GM12878 (cell line): ENCODE measurements around the gene SLC45A2. TPM values are rescaled to one million over a fixed set of nuclear protein-coding genes. Genes with fewer than 3 reads are reported as not detected.

Experiments
- ATAC-seq: fragments of 200-7000 bp; cut with Tn5 transposase; 3 replicates; pipeline ENCODE4 v1.9.1; 2020; ENCODE audit warnings: mild to moderate bottlenecking, moderate library complexity
- BruUV-seq: library from RNA; stranded (reverse); fragments of 400-500 nt; replicated peaks from 2 replicates; lab custom pipeline; 2021; lab: Mats Ljungman, UMichigan
- CTCF ChIA-PET: fragments of 300-600 bp; sonication (Branson Sonifier 250); formaldehyde crosslinking; extraction: SDS; loops from one replicate; lab custom pipeline; 2021; ENCODE audit warnings: inconsistent platforms; lab: Yijun Ruan, JAX
- POLR2A ChIA-PET: fragments of 350-600 bp; formaldehyde crosslinking; extraction: SDS; loops from one replicate; lab custom pipeline; 2021; ENCODE audit warnings: inconsistent platforms; lab: Charles Lee
- RAD21 ChIA-PET: fragments of 300-600 bp; sonication (Branson Sonifier 250); formaldehyde crosslinking; loops from one replicate; lab custom pipeline; 2023; ENCODE audit warnings: antibody characterized with exemption; ENCODE audit not compliant: unreplicated experiment; lab: Charles Lee
- SMC1A ChIA-PET: fragments of 300-600 bp; sonication (Branson Sonifier 250); formaldehyde crosslinking; loops from one replicate; lab custom pipeline; 2023; ENCODE audit not compliant: unreplicated experiment, uncharacterized antibody; lab: Charles Lee
- DNase-seq: peaks from one replicate; pipeline ENCODE4 v3.0.0-alpha.2; 2011; ENCODE audit warnings: low read depth, low spot score
- FAIRE-seq: peaks from 3 replicates; lab custom pipeline; 2011; peaks lifted over from hg19 to GRCh38; lab: Jason Lieb, UNC
- H2AFZ ChIP-seq: 2 replicates; pipeline ENCODE4 v1.6.0; 2011; ENCODE audit warnings: low read depth, low read length, control low read depth; ENCODE audit not compliant: control insufficient read depth
- H3K27ac ChIP-seq: 2 replicates; pipeline ENCODE4 v1.5.1; 2011; ENCODE audit warnings: control low read depth; ENCODE audit not compliant: control insufficient read depth, insufficient read depth
- H3K27me3 ChIP-seq, 2 experiments: replicated peaks in 1 of 2; 2 replicates each; pipeline versions ENCODE4 v1.6.0 to v1.6.1; 2011; ENCODE audit warnings: low read length in 1 of 2; ENCODE audit not compliant: control insufficient read depth in 2 of 2, insufficient read depth in 2 of 2
- H3K36me3 ChIP-seq, 2 experiments: 2 replicates each; pipeline ENCODE4 v1.5.1; 2011; ENCODE audit warnings: low read length in 1 of 2; ENCODE audit not compliant: control insufficient read depth in 2 of 2, insufficient read depth in 2 of 2
- H3K4me1 ChIP-seq: 2 replicates; pipeline ENCODE4 v1.6.1; 2011; ENCODE audit warnings: mild to moderate bottlenecking, low read length, moderate library complexity, mixed read lengths; ENCODE audit not compliant: control insufficient read depth, insufficient read depth
- H3K4me2 ChIP-seq: 2 replicates; pipeline ENCODE4 v1.6.0; 2011; ENCODE audit warnings: control low read depth; ENCODE audit not compliant: control insufficient read depth, insufficient read depth
- H3K4me3 ChIP-seq: fragments of 200-600 bp; sonication (generic); 2 replicates; pipeline ENCODE4 v1.5.1; 2016
- H3K79me2 ChIP-seq: 2 replicates; pipeline ENCODE4 v1.6.0; 2011; ENCODE audit warnings: low read length; ENCODE audit not compliant: control insufficient read depth, insufficient read depth
- H3K9ac ChIP-seq: 2 replicates; pipeline ENCODE4 v1.8.0; 2011; ENCODE audit warnings: low read length, control low read depth, mixed read lengths; ENCODE audit not compliant: control insufficient read depth, insufficient read depth
- H3K9me3 ChIP-seq: replicated peaks from 3 replicates; pipeline ENCODE4 v1.5.1; 2011; ENCODE audit warnings: mild to moderate bottlenecking, low read length; ENCODE audit not compliant: control insufficient read depth, insufficient read depth
- H4K20me1 ChIP-seq: 2 replicates; pipeline ENCODE4 v1.6.0; 2011; ENCODE audit not compliant: control insufficient read depth, insufficient read depth
- ATF2 ChIP-seq: IDR thresholded peaks from 2 replicates; pipeline ENCODE4 v1.6.1; 2012; ENCODE audit warnings: low read length, inconsistent platforms
- BACH1 ChIP-seq: fragments of 450-650 bp; IDR thresholded peaks from 2 replicates; pipeline ENCODE4 v1.6.1; 2017; ENCODE audit warnings: mild to moderate bottlenecking, borderline replicate concordance
- CBFB ChIP-seq: IDR thresholded peaks from 2 replicates; pipeline ENCODE4 v1.6.1; 2016; ENCODE audit warnings: antibody characterized with exemption, low read depth
- CHD1 ChIP-seq: IDR thresholded peaks from 2 replicates; pipeline ENCODE4 v1.6.1; 2012; ENCODE audit warnings: low read depth, low read length, improper control_type of control experiment
- CHD4 ChIP-seq: fragments of 200-600 bp; sonication (generic); IDR thresholded peaks from 2 replicates; pipeline ENCODE4 v1.6.1; 2016; ENCODE audit warnings: mild to moderate bottlenecking
- CREB1 ChIP-seq: IDR thresholded peaks from 2 replicates; pipeline ENCODE4 v1.6.1; 2012; ENCODE audit warnings: low read depth, mild to moderate bottlenecking, inconsistent platforms
- E2F8 ChIP-seq: fragments of 450-650 bp; IDR thresholded peaks from 2 replicates; pipeline ENCODE4 v1.6.1; 2018; ENCODE audit warnings: mild to moderate bottlenecking, low read depth, moderate library complexity; ENCODE audit not compliant: partially characterized antibody
- EGR1 ChIP-seq, 2 experiments: IDR thresholded peaks; 1 replicate in 1 of 2; 2 replicates in 1 of 2; pipeline ENCODE4 v1.6.1; 2011 to 2012; ENCODE audit warnings: low read depth in 2 of 2, low read length in 2 of 2, borderline replicate concordance in 1 of 2, mild to moderate bottlenecking in 1 of 2, moderate library complexity in 1 of 2
- KDM1A ChIP-seq: fragments of 200-600 bp; sonication (generic); IDR thresholded peaks from 2 replicates; pipeline ENCODE4 v1.6.1; 2016; ENCODE audit warnings: borderline replicate concordance
- MTA2 ChIP-seq: fragments of 450-650 bp; IDR thresholded peaks from 2 replicates; pipeline ENCODE4 v1.6.1; 2016; ENCODE audit warnings: low read depth, mild to moderate bottlenecking, moderate library complexity
- PML ChIP-seq: IDR thresholded peaks from 2 replicates; pipeline ENCODE4 v1.6.1; 2012; ENCODE audit warnings: low read length, inconsistent platforms
- RCOR1 ChIP-seq: conservative IDR thresholded peaks from 2 replicates; pipeline ENCODE4 v1.6.1; 2012; ENCODE audit warnings: low read depth, low read length, improper control_type of control experiment
- SREBF1 ChIP-seq: IDR thresholded peaks from 2 replicates; pipeline ENCODE4 v1.6.1; 2012; ENCODE audit warnings: mild to moderate bottlenecking, low read length
- SREBF2 ChIP-seq: IDR thresholded peaks from 2 replicates; pipeline ENCODE4 v1.6.1; 2012; ENCODE audit warnings: mild to moderate bottlenecking, low read length
- TBL1XR1 ChIP-seq: IDR thresholded peaks from 2 replicates; pipeline ENCODE4 v1.6.1; 2012; ENCODE audit warnings: low read depth, low read length, improper control_type of control experiment
- YBX1 ChIP-seq: fragments of 450-650 bp; IDR thresholded peaks from 2 replicates; pipeline ENCODE4 v1.6.1; 2016; ENCODE audit warnings: antibody characterized with exemption
- WGBS: methylation state at CpG from one replicate; pipeline ENCODE4 v1.1.6; 2016; ENCODE audit warnings: low lambda C conversion rate; ENCODE audit not compliant: insufficient replicate concordance, insufficient coverage; ENCODE audit errors: missing lambda C conversion rate; 5-methylcytosine and 5-hydroxymethylcytosine counted together
- in situ Hi-C: fragments of 300-500 bp; cut with MboI; formaldehyde crosslinking; loops from 9 replicates; pipeline ENCODE4 v1.14.3; 2018; ENCODE audit warnings: mixed read lengths
- intact Hi-C: fragments of 100-400 bp; cut with micrococcal nuclease; formaldehyde crosslinking; loops from one replicate; pipeline ENCODE4 v1.14.2; 2022; ENCODE audit not compliant: unreplicated experiment
- polyA plus RNA-seq, 11 experiments: library from polyadenylated mRNA; depleted of rRNA in 4 of 11; unstranded in 6 of 11; stranded (reverse) in 5 of 11; fragments of >200 nt; fragmentation: Nextera tagmentation in 4 of 11; fragmentation: Illumina TruSeq in 1 of 11; extraction: Ambion mirVana in 4 of 11; extraction: Trizol in 1 of 11; gene quantifications; 1 replicate in 1 of 11; 2 replicates in 10 of 11; pipeline versions ENCODE4 v1.2.1 to v1.2.3, GENCODE V29; 2011 to 2016; ENCODE audit warnings: inconsistent platforms in 2 of 11, missing spikeins in 2 of 11, low read depth in 1 of 11
- total RNA-seq, 4 experiments: library from RNA; depleted of rRNA in 3 of 4; stranded (reverse); fragments of >200 nt in 3 of 4; fragmentation: Illumina TruSeq in 1 of 4; extraction: Trizol in 1 of 4; gene quantifications; 2 replicates each; pipeline versions ENCODE4 v1.2.1 to v1.2.3, GENCODE V29; 2013 to 2021

The SLC45A2 gene
- total and polyA plus RNA-seq, 10 of the 15 experiments (the other 5 are each of a cell fraction or from before 2014, with no cell fraction given): 0.06 to 0.07 TPM; not detected in 8

- TF ChIP-seq E2F8: no peak
- no peak for TF ChIP-seq CHD1
- TF ChIP-seq RCOR1: no peak
- no peak for TF ChIP-seq MTA2
- no peak for TF ChIP-seq SREBF2
- TF ChIP-seq PML: no peak
- TF ChIP-seq CBFB: no peak
- no peak for TF ChIP-seq SREBF1
- TF ChIP-seq YBX1: no peak
- no peak for TF ChIP-seq BACH1
- TF ChIP-seq KDM1A: no peak
- TF ChIP-seq CREB1: no peak
- no peak for TF ChIP-seq CHD4
Observed at GRCh38 chr5:33978306-33978705, 6.2 kb downstream of the SLC45A2 start (continued).

- ATAC-seq: no peak
- no peak for DNase-seq
- H3K4me1 ChIP-seq: peaks cover 17% of the 10 kb centered on the region
- H4K20me1 ChIP-seq: no peaks in the 10 kb centered on the region
- H3K9ac ChIP-seq: no peak overlapping the region
- ChIA-PET SMC1A (no interaction called here), CTCF (interaction anchor here (0.6 to 1.9 kb wide), 5 partner anchors 9 to 832 kb away, joined by 3 to 6 read pairs (median 3); no protein-coding TSS in a partner anchor), POLR2A (no interaction called here), RAD21 (no interaction called here)
- intact Hi-C loops: loop anchor here (10.0 kb wide), 1 partner anchor 812 kb away; no protein-coding TSS in a partner anchor
- no peak overlapping the region for H3K27ac ChIP-seq
- H3K4me2 ChIP-seq: no peak overlapping the region
- no peak for FAIRE-seq
- in situ Hi-C loops: no loop called here
- H3K4me3 ChIP-seq: no peak overlapping the region
- no peaks in the 10 kb centered on the region for H3K27me3 ChIP-seq
- no peaks in the 10 kb centered on the region for H3K36me3 ChIP-seq
- H3K79me2 ChIP-seq: no peaks in the 10 kb centered on the region
- no TSS peak for BruUV-seq
- TF ChIP-seq ATF2 (no peak), TBL1XR1 (no peak), EGR1 (IDR thresholded peaks at IDR 0.05; ENCODE audit: borderline replicate concordance in 1 of 2, low read depth in 2 of 2, low read length in 2 of 2) (no peak)
- 55% methylated on average over 1 of the region's 1 CpG for WGBS
- H3K9me3 ChIP-seq: no peaks in the 10 kb centered on the region
- no peak overlapping the region for H2AFZ ChIP-seq
Observed at GRCh38 chr5:33976307-33976706, 8.2 kb downstream of the SLC45A2 start.
